HepG2 (cell line): ENCODE measurements around the gene EPN2. TPM values are rescaled to one million over a fixed set of nuclear protein-coding genes. Genes with fewer than 3 reads are reported as not detected.

Source experiments
- ATAC-seq: fragments of 200-7000 bp; cut with Tn5 transposase; 3 replicates; pipeline ENCODE4 v1.9.1; 2020; ENCODE audit warnings: mild to moderate bottlenecking, moderate library complexity
- BruUV-seq: library from RNA; stranded (reverse); fragments of 400-500 nt; replicated peaks from 2 replicates; lab custom pipeline; 2021; lab: Mats Ljungman, UMichigan
- CTCF ChIA-PET: fragments of 300-600 bp; formaldehyde crosslinking; extraction: SDS; loops from one replicate; lab custom pipeline; 2021; ENCODE audit warnings: low total read pairs, inconsistent platforms, low intra/inter-chr PET ratio; lab: Yijun Ruan, JAX
- POLR2A ChIA-PET: fragments of 350-600 bp; sonication (Branson Sonifier 250); formaldehyde crosslinking; loops from one replicate; lab custom pipeline; 2020; ENCODE audit warnings: antibody characterized with exemption, inconsistent platforms; lab: Yijun Ruan, JAX
- DNase-seq: peaks from one replicate; pipeline ENCODE4 v3.0.0-alpha.2; 2015; ENCODE audit warnings: low spot score
- FAIRE-seq: peaks from 3 replicates; lab custom pipeline; 2011; peaks lifted over from hg19 to GRCh38; lab: Jason Lieb, UNC
- H2AFZ ChIP-seq: one replicate; pipeline ENCODE4 v1.6.1; 2011; ENCODE audit warnings: low read length, inconsistent platforms
- H3K27ac ChIP-seq: fragments of 300-600 bp; 3 replicates; pipeline ENCODE4 v1.8.0; 2011; ENCODE audit warnings: mixed run types, mild to moderate bottlenecking, mixed read lengths, low read length, inconsistent platforms; ENCODE audit not compliant: insufficient read depth; ENCODE audit errors: extremely low read length
- H3K27me3 ChIP-seq, 2 experiments: fragments of 200-600 bp in 1 of 2; 2 replicates in 1 of 2; 3 replicates in 1 of 2; pipeline versions ENCODE4 v1.6.0 to v1.8.0; 2011; ENCODE audit warnings: low read length in 2 of 2, mild to moderate bottlenecking in 2 of 2, moderate library complexity in 2 of 2, inconsistent platforms in 1 of 2; ENCODE audit not compliant: insufficient read depth in 2 of 2, control insufficient read depth in 1 of 2
- H3K36me3 ChIP-seq, 2 experiments: fragments of 200-600 bp in 1 of 2; replicated peaks in 1 of 2; 2 replicates in 1 of 2; 3 replicates in 1 of 2; pipeline versions ENCODE4 v1.5.1 to v1.8.0; 2011; ENCODE audit warnings: low read length in 2 of 2, inconsistent platforms in 1 of 2; ENCODE audit not compliant: insufficient read depth in 2 of 2, control insufficient read depth in 1 of 2
- H3K4me1 ChIP-seq: 2 replicates; pipeline ENCODE4 v1.5.1; 2012; ENCODE audit warnings: low read length, inconsistent platforms; ENCODE audit not compliant: insufficient read depth
- H3K4me2 ChIP-seq: 2 replicates; pipeline ENCODE4 v1.6.0; 2011; ENCODE audit warnings: low read depth, low read length, inconsistent platforms
- H3K4me3 ChIP-seq, 3 experiments: fragments of 200-600 bp in 1 of 3; sonication (generic), shearing (Covaris generic) in 1 of 3; replicated peaks in 1 of 3; 2 replicates each; pipeline ENCODE4 v1.5.1; 2011 to 2016; ENCODE audit warnings: low read length in 3 of 3, inconsistent platforms in 2 of 3, low read depth in 2 of 3, mild to moderate bottlenecking in 2 of 3, control low read depth in 1 of 3, mixed read lengths in 1 of 3; ENCODE audit not compliant: insufficient read depth in 1 of 3
- H3K79me2 ChIP-seq: one replicate; pipeline ENCODE4 v1.6.1; 2011; ENCODE audit warnings: low read length, inconsistent platforms; ENCODE audit not compliant: insufficient read depth
- H3K9ac ChIP-seq: 2 replicates; pipeline ENCODE4 v1.6.0; 2011; ENCODE audit warnings: mild to moderate bottlenecking, low read depth, low read length, inconsistent platforms; ENCODE audit not compliant: insufficient read depth
- H3K9me3 ChIP-seq: 2 replicates; pipeline ENCODE4 v1.5.1; 2012; ENCODE audit warnings: mild to moderate bottlenecking, low read length
- H4K20me1 ChIP-seq: 2 replicates; pipeline ENCODE4 v1.6.0; 2011; ENCODE audit warnings: inconsistent platforms, mild to moderate bottlenecking, low read length, moderate library complexity; ENCODE audit not compliant: insufficient read depth
- AKAP8 ChIP-seq: sonication (generic); formaldehyde crosslinking; IDR thresholded peaks from 2 replicates; pipeline ENCODE4 v1.5.1; 2020; ENCODE audit warnings: mild to moderate bottlenecking, missing genetic modification reagents
- ARNT ChIP-seq: fragments of 450-650 bp; IDR thresholded peaks from 2 replicates; pipeline ENCODE4 v1.6.1; 2017
- ATRX ChIP-seq: sonication (generic); formaldehyde crosslinking; IDR thresholded peaks from 2 replicates; pipeline ENCODE4 v1.4.0; 2020; ENCODE audit warnings: missing genetic modification reagents, borderline replicate concordance
- CBX5 ChIP-seq: sonication (generic); formaldehyde crosslinking; IDR thresholded peaks from 2 replicates; pipeline ENCODE4 v1.4.0; 2020; ENCODE audit warnings: missing genetic modification reagents, borderline replicate concordance
- ELF3 ChIP-seq: IDR thresholded peaks from 2 replicates; pipeline ENCODE4 v1.6.1; 2016; ENCODE audit warnings: missing genetic modification reagents, missing compliant biosample characterization
- FOXC1 ChIP-seq: sonication (generic); formaldehyde crosslinking; IDR thresholded peaks from 2 replicates; pipeline ENCODE4 v1.8.0; 2022; ENCODE audit warnings: mild to moderate bottlenecking, missing genetic modification reagents, borderline replicate concordance
- HOMEZ ChIP-seq: IDR thresholded peaks from 2 replicates; pipeline ENCODE4 v1.6.1; 2016; ENCODE audit warnings: low read depth
- KMT2B ChIP-seq: IDR thresholded peaks from 2 replicates; pipeline ENCODE4 v1.6.1; 2016; ENCODE audit warnings: missing genetic modification reagents, missing compliant biosample characterization
- MAZ ChIP-seq, 2 experiments: sonication (generic) in 1 of 2; formaldehyde crosslinking in 1 of 2; IDR thresholded peaks; 2 replicates each; pipeline versions ENCODE4 v1.5.0 to v1.6.1; 2012 to 2020; ENCODE audit warnings: low read depth in 2 of 2, mild to moderate bottlenecking in 2 of 2, borderline replicate concordance in 1 of 2, improper control_type of control experiment in 1 of 2, low read length in 1 of 2, missing genetic modification reagents in 1 of 2, moderate library complexity in 1 of 2
- MTF2 ChIP-seq: sonication (generic); formaldehyde crosslinking; IDR thresholded peaks from 2 replicates; pipeline ENCODE4 v1.5.0; 2020; ENCODE audit warnings: missing genetic modification reagents, borderline replicate concordance
- MYNN ChIP-seq: sonication (generic); formaldehyde crosslinking; IDR thresholded peaks from 2 replicates; pipeline ENCODE4 v1.4.0; 2020; ENCODE audit warnings: mild to moderate bottlenecking, low read depth, missing genetic modification reagents
- MYPOP ChIP-seq: sonication (generic); formaldehyde crosslinking; IDR thresholded peaks from 2 replicates; pipeline ENCODE4 v1.8.1; 2023; ENCODE audit warnings: mild to moderate bottlenecking, moderate library complexity, missing genetic modification reagents
- SNAI1 ChIP-seq: sonication (generic); formaldehyde crosslinking; IDR thresholded peaks from 2 replicates; pipeline ENCODE4 v1.5.0; 2020; ENCODE audit warnings: mild to moderate bottlenecking, missing genetic modification reagents, borderline replicate concordance
- SRY ChIP-seq: sonication (generic); formaldehyde crosslinking; IDR thresholded peaks from 2 replicates; pipeline ENCODE4 v1.8.0; 2022; ENCODE audit warnings: mild to moderate bottlenecking, missing genetic modification reagents
- ZFP41 ChIP-seq: sonication (generic); formaldehyde crosslinking; IDR thresholded peaks from 2 replicates; pipeline ENCODE4 v1.4.0; 2020; ENCODE audit warnings: mild to moderate bottlenecking, missing genetic modification reagents, borderline replicate concordance
- ZNF639 ChIP-seq: conservative IDR thresholded peaks from 2 replicates; pipeline ENCODE4 v1.6.1; 2018; ENCODE audit warnings: missing genetic modification reagents
- ZNF710 ChIP-seq: sonication (generic); formaldehyde crosslinking; IDR thresholded peaks from 2 replicates; pipeline ENCODE4 v1.5.0; 2020; ENCODE audit warnings: mild to moderate bottlenecking, missing genetic modification reagents, borderline replicate concordance
- ZSCAN25 ChIP-seq: sonication (generic); formaldehyde crosslinking; IDR thresholded peaks from 2 replicates; pipeline ENCODE4 v1.8.0; 2022; ENCODE audit warnings: mild to moderate bottlenecking, missing genetic modification reagents
- WGBS: methylation state at CpG from one replicate; pipeline ENCODE4 v1.1.6; 2017; ENCODE audit warnings: low lambda C conversion rate; 5-methylcytosine and 5-hydroxymethylcytosine counted together
- in situ Hi-C: cut with HindIII; loops from 2 replicates; pipeline ENCODE4 v1.10.0; 2017; ENCODE audit warnings: low pct_unique_long_range_greater_than_20kb; ENCODE audit not compliant: extremely low pct_ligation_motif_present
- intact Hi-C: fragments of 100-400 bp; cut with micrococcal nuclease; formaldehyde crosslinking; loops from one replicate; pipeline ENCODE4 v1.10.0; 2022; ENCODE audit not compliant: unreplicated experiment
- polyA plus RNA-seq, 8 experiments: library from polyadenylated mRNA; depleted of rRNA in 3 of 8; stranded (reverse) in 7 of 8; unstranded in 1 of 8; fragments of >200 nt; fragmentation: Illumina TruSeq in 4 of 8; extraction: Trizol in 4 of 8; gene quantifications; 2 replicates each; pipeline versions ENCODE4 v1.2.1 to v1.2.3, GENCODE V29; 2011 to 2016; ENCODE audit warnings: low read depth in 4 of 8, missing spikeins in 1 of 8, mixed read lengths in 1 of 8; ENCODE audit not compliant: insufficient read depth in 1 of 8
- total RNA-seq, 5 experiments: library from RNA; depleted of rRNA; stranded (reverse); fragments of >200 nt; fragmentation: Illumina TruSeq; extraction: Trizol; gene quantifications; 2 replicates each; pipeline ENCODE4 v1.2.3, GENCODE V29; 2016; ENCODE audit warnings: low read depth in 1 of 5

The EPN2 gene
- total and polyA plus RNA-seq, 2 of the 13 experiments (the other 11 are each of a cell fraction or from before 2014, with no cell fraction given), result 7.8 to 19.2 TPM

- H2AFZ ChIP-seq, result no peak overlapping the region
- no TSS peak for BruUV-seq
- H3K27me3 ChIP-seq, result no peaks in the 10 kb centered on the region
- H3K4me1 ChIP-seq, result peaks cover 45% of the 10 kb centered on the region
- H4K20me1 ChIP-seq, result no peaks in the 10 kb centered on the region
- FAIRE-seq, result peak; percentile 74
- 55% methylated on average over 10 of the region's 13 CpGs for WGBS
- ATAC-seq, result peak; percentile 21
- peak overlapping the region; percentile 54 for H3K9ac ChIP-seq
- CTCF ChIA-PET, result no interaction called here
- peak overlapping the region; percentile 36 for H3K4me2 ChIP-seq
- H3K79me2 ChIP-seq, result no peaks in the 10 kb centered on the region
- in situ Hi-C loops (no loop called here), intact Hi-C loops (no loop called here)
- H3K9me3 ChIP-seq, result no peaks in the 10 kb centered on the region
- POLR2A ChIA-PET, result interaction anchor here (0.7 to 3.4 kb wide), 3 partner anchors 8 to 19 kb away, joined by 3 to 26 read pairs (median 4); no protein-coding TSS in a partner anchor
- peak overlapping the region in 1 of 3 experiments; percentile 17; a peak in 1 of 6 replicates for H3K4me3 ChIP-seq
- DNase-seq, result peak; percentile 62
- peak overlapping the region; percentile 73 for H3K27ac ChIP-seq
- H3K36me3 ChIP-seq, result no peaks in the 10 kb centered on the region; a peak in 2 of 5 replicates
- TF ChIP-seq ATRX (CRISPR knock-in tag) (no peak), CBX5 (CRISPR knock-in tag) (no peak), AKAP8 (no peak), ZNF710 (CRISPR knock-in tag) (no peak), ZFP41 (CRISPR knock-in tag) (no peak), ZSCAN25 (CRISPR knock-in tag) (no peak), FOXC1 (CRISPR knock-in tag) (no peak), MYNN (CRISPR knock-in tag) (no peak), ELF3 (CRISPR knock-in tag) (no peak), MYPOP (no peak), KMT2B (CRISPR knock-in tag) (no peak), MTF2 (CRISPR knock-in tag) (no peak), ARNT (no peak), SNAI1 (no peak), ZNF639 (no peak), HOMEZ (CRISPR knock-in tag) (no peak), SRY (CRISPR knock-in tag) (no peak), MAZ (IDR thresholded peaks at IDR 0.05; ENCODE audit: borderline replicate concordance, low read depth, low read length) (no peak), MAZ (CRISPR knock-in tag; IDR thresholded peaks at IDR 0.05; ENCODE audit: low read depth) (no peak)
Observed at GRCh38 chr17:19345486-19346350, 108.6 kb downstream of the EPN2 start.
